RCC 7860 (cell line): ENCODE measurements around the gene FBXO47.
A peak's percentile ranks its signal among the peaks of the same experiment; 100 is the strongest.

Source experiments
- DNase-seq: peaks from one replicate; pipeline ENCODE4 v3.0.0-alpha.2; 2015; ENCODE audit warnings: low spot score
- FAIRE-seq: peaks from 2 replicates; lab custom pipeline; 2012; peaks lifted over from hg19 to GRCh38; lab: Jason Lieb, UNC

FBXO47 gene

GRCh38 chr17:38967290-38967738, at the start of gene FBXO47:
TSS of gene FBXO47 (minus strand) at chr17:38967403. CDS start at chr17:38963025, 4,378 bp downstream.
- no peak for FAIRE-seq
- no peak for DNase-seq

- FAIRE-seq = no peak
- DNase-seq = no peak
Observed at GRCh38 chr17:39016193-39017153, 49.3 kb upstream of the FBXO47 start.

GRCh38 chr17:39015546-39015935, 48.3 kb upstream of the FBXO47 start:
- DNase-seq (no peak), FAIRE-seq (no peak)

- FAIRE-seq = no peak
- DNase-seq = no peak
Observed at GRCh38 chr17:39014795-39015545, 47.8 kb upstream of the FBXO47 start.

- DNase-seq = peak; percentile 19
- FAIRE-seq = no peak
Observed at GRCh38 chr17:39014044-39014794, 47.0 kb upstream of the FBXO47 start.

GRCh38 chr17:39012725-39013124, 45.5 kb upstream of the FBXO47 start:
- DNase-seq (no peak), FAIRE-seq (no peak)

GRCh38 chr17:39011907-39012468, 44.8 kb upstream of the FBXO47 start:
- FAIRE-seq (no peak), DNase-seq (no peak)

- DNase-seq (no peak), FAIRE-seq (no peak)
Observed at GRCh38 chr17:39009581-39010001, 42.4 kb upstream of the FBXO47 start.

GRCh38 chr17:39008633-39009032, 41.4 kb upstream of the FBXO47 start:
- DNase-seq = no peak
- no peak for FAIRE-seq

GRCh38 chr17:39002991-39003715, 36.0 kb upstream of the FBXO47 start:
- no peak for DNase-seq
- no peak for FAIRE-seq

- FAIRE-seq (no peak), DNase-seq (peak; percentile 20)
Observed at GRCh38 chr17:39001703-39002637, 34.8 kb upstream of the FBXO47 start.

- DNase-seq = no peak
- no peak for FAIRE-seq
Observed at GRCh38 chr17:39000021-39000601, 32.9 kb upstream of the FBXO47 start.

GRCh38 chr17:38996660-38997337, 29.6 kb upstream of the FBXO47 start:
- DNase-seq (no peak), FAIRE-seq (no peak)

- FAIRE-seq (no peak), DNase-seq (no peak)
Observed at GRCh38 chr17:38994026-38994425, 26.8 kb upstream of the FBXO47 start.

- no peak for DNase-seq
- no peak for FAIRE-seq
Observed at GRCh38 chr17:38984666-38985065, 17.5 kb upstream of the FBXO47 start.

- DNase-seq (peak; percentile 59), FAIRE-seq (peak; percentile 82)
Observed at GRCh38 chr17:38982858-38983746, 15.9 kb upstream of the FBXO47 start.

- FAIRE-seq (no peak), DNase-seq (no peak)
Observed at GRCh38 chr17:38981636-38982035, 14.4 kb upstream of the FBXO47 start.
